ENCODE data around the gene BPIFA2. TPM values are rescaled to one million over a fixed set of nuclear protein-coding genes. Genes with fewer than 3 reads are reported as not detected.

BPIFA2 gene
- polyA plus RNA-seq, 3 donors = not detected

GRCh38 chr20:33224399-33224798, 56.4 kb downstream of the BPIFA2 start:
- H3K9ac ChIP-seq (ENCODE audit: insufficient read depth, low read length, poor library complexity, severe bottlenecking) = no peak overlapping the region
- intact Hi-C loops (cut with micrococcal nuclease) = no loop called here
- no peaks in the 10 kb centered on the region for H3K79me2 ChIP-seq (ENCODE audit: insufficient read depth, low read length)
- H3K4me1 ChIP-seq (ENCODE audit: control insufficient read depth in 1 of 2, insufficient read depth in 2 of 2, low read length in 2 of 2) = no peaks in the 10 kb centered on the region
- Mint-ChIP-seq H3K4me1 (no peaks in the 10 kb centered on the region), H3K4me3 (no peak overlapping the region), H3K9me3 (peaks cover 0 to 2% (median 0%) of the 10 kb centered on the region in 7 donors), H3K36me3 (no peaks in the 10 kb centered on the region), H3K27ac (no peak overlapping the region), H3K27me3 (ENCODE audit: low read depth in 3 of 3) (peaks cover 0 to 16% (median 6%) of the 10 kb centered on the region in 3 donors)
- H4K20me1 ChIP-seq (ENCODE audit: insufficient read depth, low read length) = no peaks in the 10 kb centered on the region
- 90% methylated on average over 3 of the region's 4 CpGs for WGBS (ENCODE audit: insufficient coverage)
- no peak overlapping the region for H3K4me2 ChIP-seq (replicated peaks; ENCODE audit: extremely low read depth, low read length, poor library complexity, severe bottlenecking)
- DNase-seq = no peak
- H2AFZ ChIP-seq (ENCODE audit: insufficient read depth, low read depth, low read length, poor library complexity, severe bottlenecking) = no peak overlapping the region
- H3K27ac ChIP-seq (ENCODE audit: low read depth in 1 of 2, low read length in 2 of 2) = no peak overlapping the region
- H3K27me3 ChIP-seq (ENCODE audit: control insufficient read depth in 2 of 2, insufficient read depth in 2 of 2, low read length in 2 of 2) = no peaks in the 10 kb centered on the region
- H3K9me3 ChIP-seq (replicated peaks in 1 of 2; ENCODE audit: control insufficient read depth in 1 of 2, insufficient read depth in 1 of 2, low read length in 2 of 2) = no peaks in the 10 kb centered on the region
- no peaks in the 10 kb centered on the region for H3K36me3 ChIP-seq (replicated peaks in 1 of 2; ENCODE audit: control insufficient read depth in 1 of 2, insufficient read depth in 2 of 2, low read length in 2 of 2)
- no peak for TF ChIP-seq CTCF (IDR thresholded peaks at IDR 0.05)
- no peak overlapping the region for H3K4me3 ChIP-seq (replicated peaks in 1 of 3; ENCODE audit: low read depth in 2 of 3, low read length in 3 of 3)

GRCh38 chr20:33229843-33230242, 61.9 kb downstream of the BPIFA2 start:
- Mint-ChIP-seq H3K27me3 (ENCODE audit: low read depth in 3 of 3) (peaks cover 4 to 21% (median 11%) of the 10 kb centered on the region in 3 donors), H3K36me3 (no peaks in the 10 kb centered on the region), H3K9me3 (peaks cover 0 to 4% (median 0%) of the 10 kb centered on the region in 7 donors), H3K4me3 (no peak overlapping the region), H3K4me1 (peaks cover 13% of the 10 kb centered on the region), H3K27ac (no peak overlapping the region)
- H4K20me1 ChIP-seq (ENCODE audit: insufficient read depth, low read length) = no peaks in the 10 kb centered on the region
- peak in 1 of 3 donors; percentile 35 for DNase-seq
- WGBS (ENCODE audit: insufficient coverage) = 34% methylated on average over 4 of the region's 6 CpGs
- no peak overlapping the region for H3K4me2 ChIP-seq (replicated peaks; ENCODE audit: extremely low read depth, low read length, poor library complexity, severe bottlenecking)
- TF ChIP-seq CTCF (IDR thresholded peaks at IDR 0.05) = no peak
- H3K27me3 ChIP-seq (ENCODE audit: control insufficient read depth in 2 of 2, insufficient read depth in 2 of 2, low read length in 2 of 2) = peaks cover 0 to 2% of the 10 kb centered on the region in 2 donors
- no peak overlapping the region for H3K4me3 ChIP-seq (replicated peaks in 1 of 3; ENCODE audit: low read depth in 2 of 3, low read length in 3 of 3)
- H3K9me3 ChIP-seq (replicated peaks in 1 of 2; ENCODE audit: control insufficient read depth in 1 of 2, insufficient read depth in 1 of 2, low read length in 2 of 2) = no peaks in the 10 kb centered on the region
- no peak overlapping the region for H3K27ac ChIP-seq (ENCODE audit: low read depth in 1 of 2, low read length in 2 of 2)
- intact Hi-C loops (cut with micrococcal nuclease) = no loop called here
- H3K36me3 ChIP-seq (replicated peaks in 1 of 2; ENCODE audit: control insufficient read depth in 1 of 2, insufficient read depth in 2 of 2, low read length in 2 of 2) = no peaks in the 10 kb centered on the region
- H3K4me1 ChIP-seq (ENCODE audit: control insufficient read depth in 1 of 2, insufficient read depth in 2 of 2, low read length in 2 of 2) = peaks cover 5% of the 10 kb centered on the region in 2 donors
- H3K9ac ChIP-seq (ENCODE audit: insufficient read depth, low read length, poor library complexity, severe bottlenecking) = no peak overlapping the region
- peak overlapping the region; percentile 4 for H2AFZ ChIP-seq (ENCODE audit: insufficient read depth, low read depth, low read length, poor library complexity, severe bottlenecking)
- H3K79me2 ChIP-seq (ENCODE audit: insufficient read depth, low read length) = no peaks in the 10 kb centered on the region

Other genes starting within 250 kb of the BPIFA2 start
- gene SUN5, start 163.7 kb upstream of the BPIFA2 start, polyA plus RNA-seq = not detected
- not detected for gene BPIFB2, start 160.5 kb upstream of the BPIFA2 start, polyA plus RNA-seq
- gene BPIFB6, start 136.5 kb upstream of the BPIFA2 start, polyA plus RNA-seq = not detected
- gene BPIFB3, start 114.3 kb upstream of the BPIFA2 start, polyA plus RNA-seq = not detected
- not detected for gene BPIFB4, start 88.5 kb upstream of the BPIFA2 start, polyA plus RNA-seq
- gene BPIFA3, start 49.2 kb downstream of the BPIFA2 start, polyA plus RNA-seq = not detected
- gene BPIFA1, start 67.8 kb downstream of the BPIFA2 start, polyA plus RNA-seq = not detected
- gene BPIFB1, start 115.1 kb downstream of the BPIFA2 start, polyA plus RNA-seq = not detected
- 10 to 100 TPM; 24.4 to 65.0 (median 25.5) TPM for gene CDK5RAP1, start 233.4 kb downstream of the BPIFA2 start, polyA plus RNA-seq

Data from CD14-positive monocyte (primary cell).